Measurements from ENCODE around the gene SCLY. TPM values are rescaled to one million over a fixed set of nuclear protein-coding genes. Genes with fewer than 3 reads are reported as not detected.

SCLY gene
- total and polyA plus RNA-seq, 2 of the 13 experiments (the other 11 are each of a cell fraction or from before 2014, with no cell fraction given) = 27.9 to 38.6 TPM

GRCh38 chr2:238127165-238128060 is 66.6 kb downstream of the SCLY start (continued):
- no peak for TF ChIP-seq ZBTB40 (IDR thresholded peaks at IDR 0.05)
- TF ChIP-seq ZBTB40 (CRISPR knock-in tag; IDR thresholded peaks at IDR 0.05) = no peak
- no peak for TF ChIP-seq KIAA2018 (CRISPR knock-in tag; IDR thresholded peaks at IDR 0.05; ENCODE audit: borderline replicate concordance)
- TF ChIP-seq ZFP91 (CRISPR knock-in tag; IDR thresholded peaks at IDR 0.05; ENCODE audit: borderline replicate concordance) = peak; percentile 60; the same call in 1 of the 2 replicates
- TF ChIP-seq SAP130 (CRISPR knock-in tag; IDR thresholded peaks at IDR 0.05; ENCODE audit: low read depth) = peak; percentile 27; the same call in 1 of the 2 replicates
- 0 out of 2 replicates have a peak, but pooled peaks have one; percentile 26 for TF ChIP-seq ZNF263 (CRISPR knock-in tag; IDR thresholded peaks at IDR 0.05)
- TF ChIP-seq MED1 (CRISPR knock-in tag; IDR thresholded peaks at IDR 0.05) = peak; percentile 33; the same call in 1 of the 2 replicates
- no peak for TF ChIP-seq PHF5A (CRISPR knock-in tag; IDR thresholded peaks at IDR 0.05; ENCODE audit: low read depth, unreplicated experiment)
